Duodenal mucosa (tissue), 2 donors: ENCODE results near the gene ARHGEF28.

Experiments used
- H3K27ac ChIP-seq: one replicate; pipeline ENCODE4 v1.7.0; 2013; ENCODE audit warnings: low read depth, low read length
- H3K27me3 ChIP-seq, 2 donors: one replicate each; pipeline ENCODE4 v1.7.0; 2013; ENCODE audit warnings: low read length in 2 of 2, control low read depth in 1 of 2; ENCODE audit not compliant: insufficient read depth in 2 of 2, control insufficient read depth in 1 of 2
- H3K36me3 ChIP-seq, 2 donors: one replicate each; pipeline ENCODE4 v1.7.0; 2013; ENCODE audit warnings: low read length in 2 of 2, control low read depth in 1 of 2; ENCODE audit not compliant: insufficient read depth in 2 of 2, control insufficient read depth in 1 of 2
- H3K4me1 ChIP-seq, 2 donors: one replicate each; pipeline ENCODE4 v1.7.0; 2013; ENCODE audit warnings: low read length in 2 of 2, control low read depth in 1 of 2; ENCODE audit not compliant: insufficient read depth in 2 of 2, control insufficient read depth in 1 of 2
- H3K4me3 ChIP-seq, 2 donors: one replicate each; pipeline ENCODE4 v1.7.0; 2013; ENCODE audit warnings: low read length in 2 of 2, low read depth in 1 of 2
- H3K9ac ChIP-seq, 2 donors: one replicate each; pipeline ENCODE4 v1.7.0; 2013; ENCODE audit warnings: low read length in 2 of 2, low read depth in 1 of 2
- H3K9me3 ChIP-seq, 2 donors: one replicate each; pipeline ENCODE4 v1.7.0; 2013; ENCODE audit warnings: low read length in 2 of 2, control low read depth in 1 of 2; ENCODE audit not compliant: control insufficient read depth in 1 of 2

Gene ARHGEF28

GRCh38 chr5:73603998-73604397 lies 22.0 kb upstream of the ARHGEF28 start:
- H3K4me1 ChIP-seq, result peaks cover 0 to 8% of the 10 kb centered on the region in 2 donors
- no peaks in the 10 kb centered on the region for H3K27me3 ChIP-seq
- H3K27ac ChIP-seq, result no peak overlapping the region
- no peak overlapping the region for H3K9ac ChIP-seq
- H3K4me3 ChIP-seq, result no peak overlapping the region
- H3K9me3 ChIP-seq, result peaks cover 0 to 8% of the 10 kb centered on the region in 2 donors
- no peaks in the 10 kb centered on the region for H3K36me3 ChIP-seq

DNA sequence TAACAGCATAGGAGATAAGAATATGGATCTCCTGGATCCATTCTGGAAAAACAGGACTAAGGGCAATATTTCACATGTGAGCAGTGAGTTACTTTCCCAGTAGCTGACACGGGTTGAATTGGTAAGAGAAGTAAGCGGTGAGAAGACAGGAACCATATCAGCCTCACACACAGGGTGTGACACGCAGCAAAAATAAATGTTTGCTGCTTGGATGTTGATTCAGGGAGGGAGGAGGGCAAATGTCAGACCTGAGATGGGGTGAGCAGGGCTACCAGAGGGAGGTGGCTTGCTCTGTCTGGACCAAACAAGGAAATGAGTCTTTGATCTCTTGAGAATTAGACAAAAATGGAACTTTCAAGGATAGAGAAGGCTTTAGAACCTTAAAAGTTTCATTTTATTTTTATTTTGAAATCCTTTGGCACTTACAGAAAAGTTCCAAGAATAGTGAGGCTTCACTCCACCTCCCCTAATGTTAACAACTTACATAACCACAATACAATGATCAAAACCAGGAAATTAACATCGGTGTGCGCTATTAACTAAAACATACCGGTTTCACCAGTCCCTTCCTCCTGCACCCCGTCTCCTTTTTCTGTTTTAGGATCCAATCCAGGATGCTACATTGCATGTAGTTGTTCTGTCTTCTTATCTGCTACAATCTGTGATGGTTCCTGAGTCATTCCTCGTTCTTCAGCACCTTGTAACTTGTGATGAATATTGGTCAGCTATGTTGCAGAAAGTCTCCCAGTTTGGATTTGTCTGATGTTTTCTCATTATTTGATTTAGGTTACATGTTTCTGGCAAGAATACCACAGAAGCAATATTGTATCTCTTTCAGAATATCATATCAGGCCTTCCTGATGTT lies 20.5 kb upstream of the ARHGEF28 start:
- Histone ChIP-seq H3K36me3 (no peaks in the 10 kb centered on the region), H3K9ac (no peak overlapping the region), H3K4me3 (no peak overlapping the region), H3K27me3 (no peaks in the 10 kb centered on the region), H3K27ac (no peak overlapping the region), H3K9me3 (peaks cover 0 to 8% of the 10 kb centered on the region in 2 donors), H3K4me1 (peaks cover 0 to 8% of the 10 kb centered on the region in 2 donors)

DNA sequence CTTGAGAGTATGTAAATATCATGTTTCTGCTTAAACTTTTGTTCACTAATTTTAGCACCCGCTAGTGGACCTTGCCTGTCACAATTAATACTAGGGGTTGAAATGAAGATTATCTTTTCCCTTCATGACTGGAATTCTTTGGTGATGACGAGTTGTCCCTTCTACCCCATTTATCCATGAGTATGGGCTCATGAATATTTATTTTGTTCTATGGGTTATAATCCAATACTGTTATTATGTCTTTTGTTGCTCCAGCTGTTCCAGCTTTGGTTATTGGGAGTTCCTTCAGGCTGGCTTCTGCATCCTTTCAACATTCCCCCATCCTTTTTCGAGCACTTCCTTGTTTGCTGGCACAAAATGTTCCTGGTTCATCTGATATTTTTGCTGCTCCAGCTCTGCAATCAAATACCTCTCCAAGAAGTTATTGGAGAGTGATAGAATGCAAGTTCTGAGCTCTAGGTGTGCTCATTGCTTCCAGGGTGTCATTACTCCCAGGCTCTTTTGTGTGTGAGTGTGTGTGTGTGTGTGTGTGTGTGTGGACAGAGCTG lies 19.7 kb upstream of the ARHGEF28 start:
- H3K9me3 ChIP-seq, result peaks cover 0 to 8% of the 10 kb centered on the region in 2 donors
- H3K27ac ChIP-seq, result no peak overlapping the region
- peaks cover 0 to 8% of the 10 kb centered on the region in 2 donors for H3K4me1 ChIP-seq
- H3K9ac ChIP-seq, result no peak overlapping the region
- no peak overlapping the region for H3K4me3 ChIP-seq
- H3K27me3 ChIP-seq, result no peaks in the 10 kb centered on the region
- no peaks in the 10 kb centered on the region for H3K36me3 ChIP-seq

- Histone ChIP-seq H3K4me1 (peaks cover 0 to 8% of the 10 kb centered on the region in 2 donors), H3K27ac (no peak overlapping the region), H3K36me3 (no peaks in the 10 kb centered on the region), H3K27me3 (no peaks in the 10 kb centered on the region), H3K9ac (no peak overlapping the region), H3K9me3 (no peaks in the 10 kb centered on the region), H3K4me3 (no peak overlapping the region)
These were observed 18.8 kb upstream of the ARHGEF28 start for GRCh38 chr5:73607228-73607627.

- Histone ChIP-seq H3K9ac (no peak overlapping the region), H3K27ac (no peak overlapping the region), H3K36me3 (no peaks in the 10 kb centered on the region), H3K27me3 (no peaks in the 10 kb centered on the region), H3K9me3 (no peaks in the 10 kb centered on the region), H3K4me1 (peaks cover 6 to 18% of the 10 kb centered on the region in 2 donors), H3K4me3 (no peak overlapping the region)
These were observed 13.2 kb upstream of the ARHGEF28 start for GRCh38 chr5:73612799-73613198.

- H3K36me3 ChIP-seq, result no peaks in the 10 kb centered on the region
- H3K4me1 ChIP-seq, result peaks cover 9 to 22% of the 10 kb centered on the region in 2 donors
- H3K4me3 ChIP-seq, result no peak overlapping the region
- H3K9me3 ChIP-seq, result no peaks in the 10 kb centered on the region
- no peak overlapping the region for H3K9ac ChIP-seq
- no peaks in the 10 kb centered on the region for H3K27me3 ChIP-seq
- no peak overlapping the region for H3K27ac ChIP-seq
These were observed 10.9 kb upstream of the ARHGEF28 start for GRCh38 chr5:73615085-73615484.

DNA sequence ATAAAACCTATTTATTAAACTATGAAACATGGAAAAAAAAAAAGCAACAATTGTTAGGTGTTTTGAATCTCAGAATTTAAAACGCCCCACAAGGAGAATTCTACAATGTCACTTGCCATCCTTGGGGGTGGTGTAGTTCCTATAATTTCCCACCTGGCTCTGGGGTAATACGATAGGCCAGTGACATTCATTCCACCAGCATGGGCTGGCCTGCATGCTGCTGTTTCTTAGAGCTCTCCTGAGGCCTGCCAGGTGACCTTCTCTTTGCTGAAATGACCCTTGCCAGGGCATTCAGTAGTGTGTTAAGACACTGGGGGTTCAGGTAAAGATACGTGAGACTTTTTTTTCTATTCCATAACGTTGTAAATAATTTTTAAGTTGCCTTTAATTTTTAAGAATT lies 10.0 kb upstream of the ARHGEF28 start:
- Histone ChIP-seq H3K4me1 (peaks cover 9 to 22% of the 10 kb centered on the region in 2 donors), H3K9me3 (no peaks in the 10 kb centered on the region), H3K9ac (no peak overlapping the region), H3K27ac (no peak overlapping the region), H3K27me3 (no peaks in the 10 kb centered on the region), H3K36me3 (no peaks in the 10 kb centered on the region), H3K4me3 (no peak overlapping the region)

GRCh38 chr5:73617510-73618279 lies 8.3 kb upstream of the ARHGEF28 start:
- H3K9me3 ChIP-seq, result no peaks in the 10 kb centered on the region
- no peak overlapping the region for H3K9ac ChIP-seq
- H3K27me3 ChIP-seq, result no peaks in the 10 kb centered on the region
- H3K36me3 ChIP-seq, result no peaks in the 10 kb centered on the region
- H3K4me1 ChIP-seq, result peaks cover 6 to 18% of the 10 kb centered on the region in 2 donors
- H3K4me3 ChIP-seq, result peak overlapping the region in 1 of 2 donors; percentile 23
- H3K27ac ChIP-seq, result no peak overlapping the region

DNA sequence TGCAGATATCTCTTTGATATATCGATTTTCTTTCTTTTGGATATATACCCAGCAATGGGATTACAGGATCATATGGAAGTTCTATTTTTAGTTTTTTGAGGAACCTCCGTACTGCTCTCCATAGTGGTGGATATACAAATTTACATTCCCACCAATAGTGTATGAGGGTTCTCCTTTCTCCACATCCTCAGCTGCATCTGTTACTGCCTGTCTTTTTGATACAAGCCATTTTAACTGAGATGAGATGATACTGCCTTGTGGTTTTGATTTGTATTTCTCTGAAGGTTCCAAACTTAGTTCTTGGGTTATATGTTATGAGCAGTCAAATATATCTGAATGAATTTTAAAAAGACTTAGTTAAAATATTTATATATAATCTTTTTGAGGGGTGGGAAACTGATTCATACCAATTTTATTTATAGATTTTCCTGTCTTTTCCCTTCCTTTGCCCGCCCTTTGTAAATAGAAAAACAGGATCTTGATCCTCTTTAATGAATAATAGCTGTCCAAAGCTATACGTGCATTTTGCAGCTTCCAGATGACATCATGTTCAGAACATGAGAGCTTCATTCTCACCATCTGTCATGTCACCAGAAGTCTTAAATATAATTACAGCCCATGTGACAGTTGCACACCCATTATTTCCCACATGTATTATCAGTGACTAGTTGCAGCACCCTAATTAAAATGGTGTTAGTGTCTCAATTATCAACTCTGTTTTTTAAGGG lies 6.2 kb upstream of the ARHGEF28 start:
- Histone ChIP-seq H3K4me1 (peaks cover 5 to 22% of the 10 kb centered on the region in 2 donors), H3K9me3 (no peaks in the 10 kb centered on the region), H3K9ac (no peak overlapping the region), H3K4me3 (no peak overlapping the region), H3K27me3 (no peaks in the 10 kb centered on the region), H3K36me3 (no peaks in the 10 kb centered on the region), H3K27ac (no peak overlapping the region)
